ENCODE data around the gene LONP2.
"Not testable (repeated sequence)": the region's sequence is repeated elsewhere in the genome, so short reads cannot be mapped to it uniquely, and the experiment has no call there.

Gene LONP2

DNA sequence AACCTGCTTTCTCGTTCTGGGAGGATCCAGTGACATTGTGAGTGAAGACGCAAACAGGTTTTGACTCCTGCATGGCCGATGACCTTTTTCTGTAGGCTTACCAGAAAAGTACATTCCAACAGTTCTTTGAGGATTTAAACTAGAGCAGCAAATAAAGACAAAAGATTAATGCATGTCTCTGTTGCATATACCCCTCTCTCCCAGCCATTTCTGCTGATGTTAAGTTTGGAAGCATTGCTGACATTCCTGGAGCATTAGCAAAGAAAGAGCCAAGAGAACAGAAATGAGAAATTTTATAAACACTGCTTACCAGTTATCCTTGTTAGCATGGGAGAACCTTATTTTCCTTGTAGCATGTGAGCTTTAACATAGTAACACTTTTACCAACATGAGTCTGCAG, 91.9 kb downstream of the LONP2 start:
- DNase-seq (ENCODE audit: low spot score), result peak; percentile 55

DNA sequence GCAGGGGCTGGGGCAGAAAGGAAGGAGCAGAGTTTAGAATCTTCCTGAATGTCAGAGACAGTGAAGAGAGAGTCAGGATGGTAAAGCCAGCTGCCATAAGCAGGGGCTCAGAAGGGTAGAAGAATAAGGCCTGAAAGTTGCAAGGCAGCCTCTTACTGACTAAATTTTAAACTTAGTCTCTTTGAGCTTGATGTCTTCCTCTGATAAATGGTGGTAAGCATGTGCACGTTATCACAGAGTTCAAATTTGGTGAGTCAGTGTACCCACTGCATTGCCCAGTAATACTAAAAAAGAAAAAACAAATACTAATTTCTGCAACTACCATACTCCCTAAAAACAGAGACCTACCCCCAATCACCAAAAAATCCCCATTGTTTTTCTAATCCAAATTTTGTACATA, 96.0 kb downstream of the LONP2 start:
- no peak for DNase-seq (ENCODE audit: low spot score)

DNA sequence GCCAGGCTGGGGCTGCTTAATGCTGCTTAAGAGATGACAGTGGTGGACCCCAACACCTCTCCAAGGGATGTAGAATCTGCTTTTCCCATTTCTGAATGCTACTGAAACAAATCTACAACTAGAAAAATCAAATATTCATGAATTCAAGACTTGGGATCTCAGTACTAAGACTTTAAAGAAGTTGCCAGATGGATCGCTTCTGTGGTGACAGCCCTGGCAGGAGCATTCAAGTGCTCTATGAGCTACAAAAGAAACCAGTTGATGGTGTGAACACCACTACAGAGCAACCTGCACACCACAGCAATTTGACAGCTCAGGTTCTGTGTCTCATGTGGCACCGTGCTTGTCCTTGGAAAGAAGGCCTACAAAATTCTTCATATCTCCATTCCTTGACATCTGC, 98.5 kb downstream of the LONP2 start:
- no peak for DNase-seq (ENCODE audit: low spot score)

DNA sequence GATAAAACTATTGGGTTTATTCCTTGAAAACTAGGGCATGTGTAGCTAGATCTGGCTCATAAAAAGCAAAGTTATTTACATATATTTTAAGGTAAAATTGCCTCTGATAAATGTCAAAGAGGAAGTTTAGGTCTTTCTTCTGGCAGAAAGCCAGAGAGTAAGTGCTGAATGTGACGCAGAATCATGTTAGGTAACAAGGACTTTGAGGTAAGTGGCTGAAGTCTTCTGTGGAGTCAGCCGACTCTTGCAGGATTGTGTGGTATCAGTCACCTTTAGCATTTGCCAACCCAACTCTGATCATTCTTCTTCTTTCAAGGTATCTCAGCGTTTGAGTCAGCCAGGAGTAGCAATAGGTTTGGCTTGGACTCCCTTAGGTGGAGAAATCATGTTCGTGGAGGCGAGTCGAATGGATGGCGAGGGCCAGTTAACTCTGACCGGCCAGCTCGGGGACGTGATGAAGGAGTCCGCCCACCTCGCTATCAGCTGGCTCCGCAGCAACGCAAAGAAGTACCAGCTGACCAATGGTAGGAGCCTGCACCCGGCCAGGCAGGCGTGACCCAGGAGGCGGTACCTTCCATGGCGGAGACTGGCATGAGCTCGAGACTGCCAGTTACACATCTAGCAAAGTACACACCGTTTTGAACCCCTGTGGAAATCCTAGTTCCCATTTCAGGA, 103.2 kb downstream of the LONP2 start:
- no peak for DNase-seq (ENCODE audit: low spot score)

- no peak for DNase-seq (ENCODE audit: low spot score)
Measured at GRCh38 chr16:48347980-48348379, 103.9 kb downstream of the LONP2 start.

DNA sequence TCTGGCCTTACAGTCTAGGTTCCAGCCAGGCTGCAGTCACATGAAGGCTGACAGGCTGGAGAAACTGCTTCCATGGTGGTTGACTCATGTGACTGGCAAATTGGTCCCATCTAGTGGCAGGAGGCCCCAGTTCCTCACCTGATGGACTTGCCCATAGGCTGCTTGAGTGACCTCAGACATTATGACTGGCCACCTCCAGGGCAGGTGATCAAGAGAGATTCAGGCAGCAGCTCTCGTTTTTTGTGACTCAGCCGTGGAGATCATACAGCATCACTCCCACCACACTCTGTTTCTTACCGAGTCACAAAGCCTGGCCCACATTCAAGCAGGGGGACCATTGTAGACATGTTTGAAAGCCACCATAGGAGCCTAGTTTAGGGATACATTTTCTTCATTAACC, 106.6 kb downstream of the LONP2 start:
- no peak for DNase-seq (ENCODE audit: low spot score)

DNA sequence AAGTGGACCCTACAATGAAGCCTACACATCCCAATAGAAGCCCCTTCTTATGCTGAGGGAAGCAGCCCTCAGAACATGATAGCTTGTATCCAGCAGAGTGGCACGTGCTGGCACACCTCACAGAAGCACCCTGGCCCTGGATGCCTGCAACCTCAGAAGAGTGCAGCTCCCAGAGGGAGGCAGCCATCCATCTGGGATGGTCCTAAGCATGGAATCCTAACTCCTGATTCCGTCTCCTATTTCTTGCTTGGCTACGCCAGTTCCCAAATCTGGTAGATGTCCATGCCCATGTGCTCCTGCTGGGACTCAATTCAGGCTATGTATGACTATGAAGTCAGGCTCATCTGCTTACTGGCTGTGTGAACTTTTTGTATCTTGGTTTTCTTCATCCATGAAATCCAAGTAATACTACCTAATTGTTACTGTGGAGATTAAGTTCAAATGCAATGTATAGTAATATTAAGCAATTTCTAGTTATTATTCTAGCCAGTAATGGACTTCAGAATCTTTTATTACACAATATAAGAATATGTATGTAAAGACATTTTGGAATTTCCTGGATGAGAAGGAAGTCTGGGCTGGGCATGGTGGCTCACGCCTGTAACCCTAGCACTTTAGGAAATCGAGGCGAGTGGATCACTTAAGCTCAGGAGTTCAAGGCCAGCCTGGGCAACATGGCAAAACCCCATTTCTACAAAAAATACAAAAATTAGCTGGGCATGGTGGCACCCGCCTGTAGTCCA, 108.7 kb downstream of the LONP2 start:
- DNase-seq (ENCODE audit: low spot score), result no peak

DNA sequence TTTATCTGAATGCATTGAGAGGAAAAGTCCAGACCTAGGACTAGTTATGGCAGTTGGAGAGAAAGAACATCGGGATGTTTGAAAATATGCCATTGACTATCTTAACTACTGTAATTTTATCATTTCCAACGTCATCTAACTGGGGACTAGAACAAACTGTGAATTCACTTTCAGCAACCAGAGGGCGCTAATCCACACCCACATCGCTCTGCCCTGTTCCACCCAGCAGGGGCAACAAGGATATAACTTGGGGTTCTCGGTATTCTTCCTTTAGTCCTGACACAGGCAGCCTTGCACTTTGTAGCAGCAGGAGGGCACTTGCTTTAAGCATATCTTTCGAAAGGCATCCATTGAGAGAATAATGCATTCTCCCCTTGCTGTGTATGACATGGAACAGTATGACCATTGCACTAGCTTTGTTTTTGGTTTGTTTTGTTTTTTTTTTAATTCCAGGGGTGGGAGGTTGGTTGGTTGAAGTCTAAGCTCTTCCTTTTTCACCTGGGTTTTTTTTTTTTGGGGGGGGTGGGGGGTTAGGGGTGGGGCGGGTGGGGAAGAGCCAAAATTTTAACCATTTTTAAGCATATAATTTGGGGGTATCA, 109.6 kb downstream of the LONP2 start:
- DNase-seq (ENCODE audit: low spot score), result peak; percentile 85

DNA sequence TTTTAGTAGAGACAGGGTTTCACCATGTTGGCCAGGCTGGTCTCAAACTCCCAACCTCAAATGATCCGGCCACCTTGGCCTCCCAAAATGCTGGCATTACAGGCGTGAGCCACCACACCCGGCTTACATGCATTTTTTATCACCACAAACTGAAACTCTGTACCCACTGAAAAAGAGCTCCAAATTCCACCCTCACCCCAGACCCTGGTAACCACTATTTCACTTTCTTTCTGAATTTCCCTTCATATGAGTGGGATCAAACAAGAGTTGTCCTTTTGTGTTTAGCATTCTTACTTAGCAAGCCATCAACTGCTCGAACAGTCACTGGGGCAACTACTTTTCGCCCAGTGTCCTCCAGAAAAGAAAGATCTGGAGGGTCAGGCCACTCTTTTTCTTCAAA, 110.3 kb downstream of the LONP2 start:
- not testable (repeated sequence) for DNase-seq (ENCODE audit: low spot score)

- DNase-seq (ENCODE audit: low spot score), result no peak
Measured at GRCh38 chr16:48354877-48355855, 111.1 kb downstream of the LONP2 start.

DNA sequence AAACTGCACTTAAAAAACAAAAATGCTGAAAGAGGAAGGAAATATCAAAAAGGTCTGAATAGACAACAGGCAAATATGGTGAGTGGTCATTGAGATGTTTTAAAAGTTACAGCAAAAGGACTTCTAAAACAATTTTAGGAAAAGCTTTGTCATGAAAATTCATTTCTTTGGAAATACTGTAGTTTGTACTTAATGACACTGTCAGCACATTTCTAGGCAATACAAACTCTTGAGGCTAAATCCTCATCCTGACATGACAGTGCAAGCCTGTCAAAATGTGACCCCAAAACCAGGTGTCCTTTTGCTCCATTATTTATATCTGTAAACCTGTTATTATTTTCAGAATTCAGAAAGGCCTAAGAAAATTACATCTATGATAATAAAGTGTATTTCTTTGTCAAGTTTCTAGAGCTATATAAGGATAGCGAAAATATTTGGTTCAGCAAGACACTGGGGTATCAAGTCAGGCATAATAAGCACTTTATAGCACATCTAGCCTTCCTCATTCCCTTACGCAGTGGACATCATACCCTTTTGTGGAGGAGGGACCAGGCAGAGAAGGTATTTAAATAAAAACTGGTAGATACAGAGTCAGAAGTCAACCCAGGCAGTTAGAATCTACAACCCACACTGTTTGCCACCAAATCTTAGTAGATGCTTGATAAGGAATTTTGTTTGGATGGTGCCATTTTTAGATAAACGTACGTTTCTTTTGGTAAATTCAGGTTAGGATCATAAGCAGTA, 112.7 kb downstream of the LONP2 start:
- no peak for DNase-seq (ENCODE audit: low spot score)

GRCh38 chr16:48358419-48358818, 114.3 kb downstream of the LONP2 start:
- no peak for DNase-seq (ENCODE audit: low spot score)

DNA sequence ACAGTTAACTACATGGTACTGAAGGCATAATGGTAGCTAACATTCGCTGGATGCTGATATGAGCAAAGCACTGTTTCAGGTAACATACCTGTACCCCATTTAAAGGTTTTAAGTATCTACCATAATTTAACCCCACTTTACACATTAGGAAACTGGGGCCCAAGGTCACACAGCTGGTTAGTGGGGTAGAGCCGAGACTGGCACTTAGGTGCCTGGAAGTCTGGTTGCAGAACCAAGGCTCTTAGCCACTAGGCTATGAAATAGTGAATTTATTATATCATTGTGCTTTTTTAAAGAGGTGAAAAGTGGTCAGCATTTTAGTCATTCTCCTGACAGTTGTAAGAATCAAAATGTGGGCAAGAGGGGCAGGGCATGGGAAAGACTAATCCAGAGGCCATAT, 115.9 kb downstream of the LONP2 start:
- DNase-seq (ENCODE audit: low spot score), result no peak

- no peak for DNase-seq (ENCODE audit: low spot score)
Measured at GRCh38 chr16:48361012-48361411, 116.9 kb downstream of the LONP2 start.

- no peak for DNase-seq (ENCODE audit: low spot score)
Measured at GRCh38 chr16:48361540-48362144, 117.5 kb downstream of the LONP2 start.

- DNase-seq (ENCODE audit: low spot score), result no peak
Measured at GRCh38 chr16:48365025-48365600, 121.0 kb downstream of the LONP2 start.

- DNase-seq (ENCODE audit: low spot score), result peak; percentile 85
Measured at GRCh38 chr16:48365601-48366164, 121.6 kb downstream of the LONP2 start.

DNA sequence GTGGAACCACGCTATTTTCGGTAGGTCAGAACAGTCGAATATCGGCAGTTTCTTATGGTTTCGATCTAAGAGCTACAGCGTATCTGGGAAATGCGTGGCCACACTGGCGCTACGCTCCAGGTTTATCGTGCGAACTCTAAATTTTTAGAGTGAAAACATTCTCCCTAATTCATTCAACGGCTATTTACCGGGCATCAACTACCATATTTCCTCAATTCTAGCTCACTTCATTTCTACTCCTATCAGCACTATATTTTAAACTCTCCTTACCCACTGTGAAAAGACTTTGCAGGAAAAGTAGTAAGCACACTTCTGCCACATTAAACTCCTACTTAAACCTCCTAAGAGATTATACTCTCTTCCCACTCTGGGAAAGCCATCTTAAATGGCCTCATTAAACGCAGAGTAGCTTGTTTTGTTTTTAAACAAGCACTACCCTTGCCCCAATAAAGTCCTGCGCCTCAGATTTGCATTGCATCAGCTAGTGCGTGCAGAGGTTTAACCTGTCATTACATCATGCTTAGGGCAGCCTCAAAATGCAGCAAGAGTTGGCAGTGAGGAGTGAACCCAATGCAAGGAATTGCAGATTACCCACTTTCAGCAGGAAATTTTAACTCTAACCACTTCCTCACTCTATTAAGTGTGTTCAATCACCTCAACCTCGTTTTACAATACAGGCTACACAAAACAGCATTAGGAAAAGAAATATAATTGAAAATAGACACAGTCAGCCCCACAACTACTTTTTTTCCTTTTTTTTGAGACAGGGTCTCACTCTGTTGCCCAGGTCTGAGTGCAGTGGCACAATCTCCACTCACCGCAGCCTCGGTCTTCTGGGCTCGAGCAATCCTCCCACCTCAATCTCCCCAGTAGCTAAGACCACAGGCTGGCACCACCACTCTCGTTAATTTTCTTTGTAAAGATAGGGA, 122.3 kb downstream of the LONP2 start:
- DNase-seq (ENCODE audit: low spot score), result peak; percentile 54

DNA sequence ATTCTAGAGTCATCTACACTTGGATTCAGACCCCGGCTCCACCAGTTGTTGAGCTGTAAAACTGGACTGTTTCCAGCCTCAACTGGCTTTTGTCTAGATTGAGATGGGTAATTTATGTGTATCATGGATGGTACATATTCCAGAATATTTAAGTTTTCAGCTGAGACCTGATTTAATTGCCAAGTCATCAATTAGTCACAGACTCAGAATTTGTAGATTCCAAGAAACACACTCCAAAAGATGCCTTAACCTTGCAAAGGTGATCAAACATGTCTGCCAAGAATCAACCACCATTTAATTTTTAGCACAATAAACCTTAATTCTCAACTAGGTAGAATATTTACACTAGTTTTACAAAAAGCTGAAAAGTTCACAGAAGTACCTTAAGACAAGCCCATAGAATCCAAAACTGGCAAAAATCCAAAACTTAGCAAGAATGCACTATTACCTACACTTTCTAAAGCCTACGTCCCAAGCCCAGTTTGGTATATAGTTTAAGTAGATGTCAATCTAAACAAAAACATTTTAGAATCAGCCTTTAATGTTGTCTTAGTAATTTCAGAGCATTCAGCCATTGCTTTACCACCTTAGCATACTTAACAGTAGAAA, 123.4 kb downstream of the LONP2 start:
- no peak for DNase-seq (ENCODE audit: low spot score)

Measured in AG08395 (cell line).